NCI-H187 treated with DMSO at 0.1 percent for 48 hours (cell line): ENCODE measurements around the gene C1orf159.

Experiments used
- DNase-seq: peaks from one replicate; lab custom pipeline; 2025; lab: John Stamatoyannopoulos, UW

The C1orf159 gene

GRCh38 chr1:1132042-1132950 is 16.4 kb upstream of the C1orf159 start:
- no peak for DNase-seq

DNA sequence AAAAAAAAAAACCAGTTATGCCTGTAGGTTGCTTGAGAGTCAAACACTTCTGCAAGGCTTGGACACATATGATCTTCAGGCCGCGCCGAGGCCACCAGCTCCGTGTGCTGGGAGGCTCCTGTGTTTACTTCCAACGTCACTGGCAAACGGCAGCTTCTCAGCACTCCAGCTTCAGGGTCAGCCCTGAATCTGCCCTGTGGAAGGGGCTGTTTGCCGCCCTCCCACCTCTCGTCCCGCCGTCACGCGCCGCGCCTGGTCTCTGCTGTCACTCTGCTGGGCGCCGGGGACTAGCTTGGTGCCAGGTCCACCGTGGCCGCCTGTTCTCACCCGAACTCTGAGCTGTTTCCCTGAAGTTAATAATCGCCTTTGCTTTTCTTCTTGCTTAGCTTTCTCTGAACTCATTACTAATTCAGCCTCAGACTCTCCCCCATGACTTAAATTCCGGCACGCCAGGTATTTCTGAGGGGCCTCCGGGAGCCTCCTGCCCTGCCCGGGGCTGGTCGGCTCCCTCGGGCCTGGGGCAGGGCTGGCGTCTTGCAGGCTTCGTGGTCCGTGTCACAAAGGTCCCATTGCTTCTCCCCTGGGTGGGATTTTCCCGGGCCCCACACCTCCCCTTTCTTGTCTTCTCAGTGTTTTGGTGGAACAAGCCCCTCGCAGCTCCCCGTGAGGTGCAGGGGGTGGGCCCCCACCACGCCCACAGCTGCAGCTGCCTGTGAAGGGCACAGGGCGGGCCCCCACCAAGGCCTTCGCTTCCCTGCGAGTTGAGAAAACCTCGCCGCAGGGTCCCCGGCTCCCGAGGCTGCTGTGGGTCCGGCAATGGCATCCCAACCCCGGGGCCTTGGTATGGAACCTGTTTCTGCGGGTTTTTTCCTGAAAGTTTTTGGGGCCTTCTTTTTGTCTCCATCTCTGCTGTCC is 14.6 kb upstream of the C1orf159 start:
- no peak for DNase-seq

GRCh38 chr1:1129381-1129821 is 13.5 kb upstream of the C1orf159 start:
- DNase-seq, result no peak

GRCh38 chr1:1128454-1129139 is 12.7 kb upstream of the C1orf159 start:
- no peak for DNase-seq

DNA sequence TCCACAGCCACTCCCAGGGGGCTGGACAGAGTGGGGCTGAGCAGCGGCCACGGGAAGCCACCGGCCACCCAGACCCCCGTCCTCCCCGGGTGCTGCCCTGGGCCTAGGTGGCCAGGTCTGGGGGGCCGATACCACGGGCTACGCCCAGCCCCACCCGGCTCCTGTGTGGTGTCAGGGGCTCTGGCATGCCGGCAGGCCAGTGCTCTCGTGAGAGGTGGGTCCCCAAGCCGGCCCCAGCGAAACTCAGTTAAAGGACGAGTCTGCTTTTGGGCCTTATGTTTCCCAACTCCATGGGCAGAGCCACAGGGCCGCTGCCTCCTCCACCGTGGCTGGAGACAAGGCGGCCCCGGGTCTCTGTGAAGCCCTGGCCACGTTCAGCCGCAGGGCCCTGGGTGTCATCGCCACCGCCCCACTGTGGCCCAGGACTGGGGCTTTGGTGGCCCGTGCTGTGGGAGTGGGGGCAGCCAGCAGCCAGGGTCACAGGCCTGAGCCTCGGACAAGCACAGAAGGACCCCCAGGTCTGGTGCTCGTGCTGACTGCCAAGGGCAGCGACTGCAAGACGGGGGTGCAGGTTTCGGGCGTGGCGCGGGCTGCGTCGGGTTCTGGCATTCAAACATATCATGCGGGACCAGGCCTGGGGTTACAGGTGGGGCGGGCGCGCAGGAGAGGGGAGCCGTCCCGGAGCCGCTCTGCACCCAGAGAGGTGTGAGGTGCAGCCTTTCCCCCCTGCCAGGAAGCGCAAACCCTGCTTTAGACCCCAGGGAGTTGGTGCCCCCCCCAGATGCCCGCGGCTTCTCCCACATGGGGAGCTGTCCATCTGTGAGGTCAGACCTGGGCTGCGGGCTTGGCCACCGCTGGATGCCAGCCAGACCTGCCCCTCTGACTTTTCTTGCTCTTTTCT is 11.9 kb upstream of the C1orf159 start:
- no peak for DNase-seq

DNA sequence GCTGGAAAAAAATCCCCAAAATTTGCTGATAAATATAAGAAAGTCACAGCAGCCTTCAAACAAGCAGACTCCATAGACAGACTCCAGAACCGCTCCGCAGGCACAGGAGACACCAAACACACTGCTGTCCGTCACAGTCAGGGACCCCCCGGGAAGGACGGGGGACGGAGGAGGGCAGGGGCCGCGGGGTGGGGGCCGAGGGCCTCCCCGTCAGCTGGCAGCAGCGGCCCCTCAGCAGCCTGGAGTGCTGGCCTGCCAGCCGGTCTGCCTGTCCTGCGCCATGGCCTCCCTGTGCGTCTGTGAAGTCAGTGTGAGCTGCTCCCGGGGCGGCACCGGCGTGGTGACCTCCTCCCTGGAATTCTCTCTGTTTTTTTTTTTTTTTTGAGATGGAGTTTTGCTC is 10.1 kb upstream of the C1orf159 start:
- DNase-seq, result no peak

GRCh38 chr1:1124786-1125642 is 9.1 kb upstream of the C1orf159 start:
- no peak for DNase-seq

- no peak for DNase-seq
Measured at GRCh38 chr1:1124508-1124785, 8.6 kb upstream of the C1orf159 start.

GRCh38 chr1:1123581-1124507 is 8.0 kb upstream of the C1orf159 start:
- DNase-seq, result no peak

DNA sequence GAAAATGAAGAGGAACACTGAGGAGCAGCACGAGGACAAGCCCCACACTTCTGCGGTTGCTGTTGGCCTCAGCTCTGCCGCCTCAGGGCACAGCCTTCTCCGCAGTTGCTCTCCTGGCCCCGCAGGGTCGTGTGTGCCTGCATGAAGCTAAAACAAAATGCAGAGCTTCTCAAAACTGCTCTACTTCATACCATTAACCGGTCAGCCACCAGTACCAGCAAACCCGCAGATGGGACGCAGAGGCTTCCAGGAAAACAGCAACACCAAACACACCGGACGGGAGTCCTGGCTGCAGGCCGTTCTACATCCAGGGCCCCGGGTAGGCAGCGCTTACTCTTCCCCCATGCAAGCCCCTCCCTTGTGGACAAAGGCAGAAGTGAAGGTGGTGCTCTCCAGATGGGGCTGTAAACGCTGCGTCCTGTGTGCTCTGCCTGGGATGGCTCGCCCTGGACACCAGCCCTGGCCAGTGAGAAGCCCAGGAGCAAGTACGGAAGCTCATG is 7.1 kb upstream of the C1orf159 start:
- no peak for DNase-seq

GRCh38 chr1:1122078-1122811 is 6.4 kb upstream of the C1orf159 start:
- no peak for DNase-seq

DNA sequence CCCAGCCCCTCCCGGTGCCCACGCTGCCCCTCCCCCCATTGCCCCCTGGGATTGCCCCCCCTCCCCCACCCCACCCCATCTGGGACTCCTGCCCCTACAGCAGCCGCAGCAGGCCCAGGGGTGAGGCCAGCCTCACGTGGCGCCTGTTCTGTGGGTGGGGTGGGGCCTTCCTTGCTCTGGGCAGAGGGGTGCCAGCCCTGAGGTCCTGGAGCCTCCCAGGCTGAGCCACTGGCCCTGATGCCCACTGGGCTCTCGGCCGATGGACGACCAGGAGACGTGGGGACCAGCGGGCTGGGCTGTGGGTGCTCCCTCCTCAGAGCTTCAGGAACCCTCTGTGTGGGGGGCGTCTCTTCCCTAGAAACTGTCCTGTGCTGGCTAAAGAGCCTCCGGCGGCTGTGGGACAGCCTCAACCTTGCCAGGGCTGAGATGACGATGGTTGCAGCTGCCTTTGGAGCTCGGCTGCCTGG is 5.8 kb upstream of the C1orf159 start:
- DNase-seq, result no peak

DNA sequence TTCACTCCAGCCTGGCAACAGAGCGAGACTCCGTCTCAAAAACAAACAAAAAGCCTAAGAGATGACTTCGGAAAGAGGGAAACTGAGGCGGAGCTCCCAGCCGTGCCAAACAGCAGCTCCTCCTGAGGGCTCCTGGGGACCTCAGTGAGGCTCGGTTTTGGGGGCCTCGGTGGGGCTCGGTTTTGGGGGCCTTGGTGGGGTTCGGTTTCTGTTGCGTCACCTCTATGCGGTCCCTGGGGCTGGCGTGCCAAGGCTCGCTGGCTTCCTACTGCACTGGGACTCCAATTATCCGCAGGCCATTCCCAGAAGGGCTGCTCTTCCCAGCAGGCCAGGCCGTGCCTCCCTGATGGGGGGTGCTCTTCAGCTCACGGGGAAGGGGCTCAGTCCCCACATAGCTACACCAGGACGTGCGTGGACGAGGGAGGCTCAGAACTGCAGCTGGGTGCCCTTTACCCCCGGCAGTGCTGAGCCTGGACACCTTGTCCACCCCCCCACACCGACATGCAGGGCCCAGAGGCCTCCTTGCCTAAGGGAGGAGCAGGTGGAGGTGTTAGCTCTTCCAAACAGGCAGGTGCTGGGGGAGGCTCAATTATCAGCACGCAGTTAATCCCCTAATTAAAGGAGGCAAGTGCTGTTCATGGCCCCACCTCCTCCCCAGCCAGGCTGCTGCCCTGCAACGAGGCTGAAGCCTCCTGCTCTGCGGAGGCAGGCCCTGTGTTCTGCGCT is 5.1 kb upstream of the C1orf159 start:
- DNase-seq, result no peak

- DNase-seq, result no peak
Measured at GRCh38 chr1:1120096-1120495, 4.2 kb upstream of the C1orf159 start.

- no peak for DNase-seq
Measured at GRCh38 chr1:1119272-1119890, 3.5 kb upstream of the C1orf159 start.

DNA sequence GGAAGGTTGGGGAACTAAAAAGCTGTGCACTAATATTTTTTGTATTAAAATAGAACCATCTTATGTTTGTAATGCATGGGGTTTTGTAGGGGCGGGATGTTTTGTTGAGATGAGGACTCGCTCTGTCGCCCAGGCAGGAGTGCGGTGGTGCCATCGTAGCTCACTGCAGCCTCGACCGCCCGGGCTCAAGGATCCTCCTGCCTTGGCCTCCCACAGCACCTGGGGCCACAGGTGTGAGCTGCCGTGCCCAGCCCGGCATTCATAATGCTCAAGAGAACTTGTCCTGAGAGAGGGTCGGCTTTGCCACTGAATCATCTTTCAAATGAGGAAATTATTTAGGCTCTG is 3.0 kb upstream of the C1orf159 start:
- no peak for DNase-seq
